Progenitor cell of endocrine pancreas (in vitro differentiated cells): Measurements from ENCODE around the gene TPRX1. TPM values are rescaled to one million over a fixed set of nuclear protein-coding genes. Genes with fewer than 3 reads are reported as not detected.
A peak's percentile ranks its signal among the peaks of the same experiment; 100 is the strongest.
"Not testable (repeated sequence)": the region's sequence is repeated elsewhere in the genome, so short reads cannot be mapped to it uniquely, and the experiment has no call there.

ENCODE experiments used
- DNase-seq: peaks from one replicate; pipeline ENCODE4 v3.0.0; 2021; ENCODE audit warnings: low spot score; ENCODE audit not compliant: unreplicated experiment
- H3K27ac Mint-ChIP-seq: 2 replicates; pipeline ENCODE4 v1.8.0; 2021; ENCODE audit warnings: mild to moderate bottlenecking, moderate library complexity, mixed read lengths
- H3K27me3 Mint-ChIP-seq: 2 replicates; pipeline ENCODE4 v1.8.0; 2021; ENCODE audit warnings: mixed read lengths
- H3K36me3 Mint-ChIP-seq: 2 replicates; pipeline ENCODE4 v1.8.0; 2022; ENCODE audit warnings: mixed read lengths; ENCODE audit not compliant: insufficient read depth
- H3K4me1 Mint-ChIP-seq: 2 replicates; pipeline ENCODE4 v1.8.0; 2021; ENCODE audit warnings: low read depth, mixed read lengths
- H3K4me3 Mint-ChIP-seq: 2 replicates; pipeline ENCODE4 v1.8.0; 2021; ENCODE audit warnings: low read depth, mild to moderate bottlenecking, moderate library complexity, mixed read lengths
- H3K9me3 Mint-ChIP-seq: 2 replicates; pipeline ENCODE4 v1.8.0; 2021; ENCODE audit warnings: low read depth, mixed read lengths
- total RNA-seq: library from RNA; stranded (reverse); gene quantifications from 2 replicates; pipeline ENCODE4 v1.2.1, GENCODE V29; 2021
- TF ChIP-seq, protein P1 (sequence below): fragments of 200-600 bp; sonication (generic); IDR thresholded peaks from one replicate; pipeline ENCODE4 v1.5.0; 2021; ENCODE audit warnings: antibody characterized with exemption, mild to moderate bottlenecking; ENCODE audit not compliant: unreplicated experiment

The TPRX1 gene
- total RNA-seq, 1 donor from 2014 or later = not detected

DNA sequence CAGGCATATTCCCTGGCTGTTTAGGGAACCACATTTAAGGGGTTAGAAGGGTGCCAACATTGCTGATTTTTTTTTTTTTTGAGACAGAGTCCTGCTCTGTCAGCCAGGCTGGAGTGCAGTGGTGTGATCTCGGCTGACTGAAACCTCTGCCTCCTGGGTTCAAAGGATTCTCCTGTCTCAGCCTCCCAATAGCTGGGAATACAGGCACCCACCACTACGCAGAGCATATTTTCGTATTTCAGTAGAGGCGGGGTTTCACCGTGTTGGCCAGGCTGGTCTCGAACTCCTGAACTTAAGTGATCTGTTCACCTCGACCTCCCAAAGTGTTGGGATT lies 9.6 kb upstream of the TPRX1 start:
- Mint-ChIP-seq H3K27ac (no peak overlapping the region), H3K9me3 (no peaks in the 10 kb centered on the region), H3K4me3 (no peak overlapping the region), H3K36me3 (no peaks in the 10 kb centered on the region), H3K4me1 (no peaks in the 10 kb centered on the region), H3K27me3 (peaks cover 2% of the 10 kb centered on the region)
- TF ChIP-seq, protein P1, sequence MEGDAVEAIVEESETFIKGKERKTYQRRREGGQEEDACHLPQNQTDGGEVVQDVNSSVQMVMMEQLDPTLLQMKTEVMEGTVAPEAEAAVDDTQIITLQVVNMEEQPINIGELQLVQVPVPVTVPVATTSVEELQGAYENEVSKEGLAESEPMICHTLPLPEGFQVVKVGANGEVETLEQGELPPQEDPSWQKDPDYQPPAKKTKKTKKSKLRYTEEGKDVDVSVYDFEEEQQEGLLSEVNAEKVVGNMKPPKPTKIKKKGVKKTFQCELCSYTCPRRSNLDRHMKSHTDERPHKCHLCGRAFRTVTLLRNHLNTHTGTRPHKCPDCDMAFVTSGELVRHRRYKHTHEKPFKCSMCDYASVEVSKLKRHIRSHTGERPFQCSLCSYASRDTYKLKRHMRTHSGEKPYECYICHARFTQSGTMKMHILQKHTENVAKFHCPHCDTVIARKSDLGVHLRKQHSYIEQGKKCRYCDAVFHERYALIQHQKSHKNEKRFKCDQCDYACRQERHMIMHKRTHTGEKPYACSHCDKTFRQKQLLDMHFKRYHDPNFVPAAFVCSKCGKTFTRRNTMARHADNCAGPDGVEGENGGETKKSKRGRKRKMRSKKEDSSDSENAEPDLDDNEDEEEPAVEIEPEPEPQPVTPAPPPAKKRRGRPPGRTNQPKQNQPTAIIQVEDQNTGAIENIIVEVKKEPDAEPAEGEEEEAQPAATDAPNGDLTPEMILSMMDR = peak; percentile 10
- no peak for DNase-seq

DNA sequence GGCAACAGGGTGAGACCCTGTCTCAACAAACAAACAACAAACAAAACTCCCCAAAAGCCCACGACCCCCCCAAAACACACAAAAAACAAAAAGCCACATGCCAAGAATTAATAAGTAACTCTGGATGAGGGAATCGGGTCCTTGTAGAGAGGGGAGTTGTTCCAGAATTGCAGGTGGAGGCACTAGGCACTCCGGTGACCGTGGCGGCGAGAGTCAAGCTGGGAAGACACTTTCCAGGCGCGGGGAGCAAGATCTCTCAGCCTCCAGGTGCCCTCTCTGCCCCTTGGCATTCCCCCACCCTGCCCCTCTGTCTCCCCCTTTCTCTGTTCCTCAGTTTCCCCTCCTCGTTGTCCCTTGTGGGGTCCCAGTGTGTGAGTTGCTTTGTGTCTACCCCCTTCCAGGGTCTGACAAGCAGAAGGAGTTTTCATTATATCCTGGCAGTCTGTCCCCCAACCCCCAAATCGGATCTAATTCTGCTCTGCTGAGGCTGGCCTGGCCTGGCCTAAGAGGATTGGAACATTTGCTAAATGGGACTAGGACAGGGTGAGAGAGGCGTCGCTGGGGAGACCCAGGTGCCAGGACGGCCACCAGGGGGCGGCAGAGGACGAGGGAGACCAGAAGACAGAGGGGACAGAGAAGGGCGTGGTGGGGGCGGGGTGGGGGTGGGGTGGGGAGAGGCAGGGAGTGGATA lies 9.1 kb upstream of the TPRX1 start:
- H3K9me3 Mint-ChIP-seq = no peaks in the 10 kb centered on the region
- H3K4me1 Mint-ChIP-seq = no peaks in the 10 kb centered on the region
- no peak overlapping the region for H3K27ac Mint-ChIP-seq
- no peak overlapping the region for H3K4me3 Mint-ChIP-seq
- no peaks in the 10 kb centered on the region for H3K36me3 Mint-ChIP-seq
- peak; percentile 83 for DNase-seq
- no peaks in the 10 kb centered on the region for H3K27me3 Mint-ChIP-seq
- TF ChIP-seq, protein P1 = peak; percentile 68

DNA sequence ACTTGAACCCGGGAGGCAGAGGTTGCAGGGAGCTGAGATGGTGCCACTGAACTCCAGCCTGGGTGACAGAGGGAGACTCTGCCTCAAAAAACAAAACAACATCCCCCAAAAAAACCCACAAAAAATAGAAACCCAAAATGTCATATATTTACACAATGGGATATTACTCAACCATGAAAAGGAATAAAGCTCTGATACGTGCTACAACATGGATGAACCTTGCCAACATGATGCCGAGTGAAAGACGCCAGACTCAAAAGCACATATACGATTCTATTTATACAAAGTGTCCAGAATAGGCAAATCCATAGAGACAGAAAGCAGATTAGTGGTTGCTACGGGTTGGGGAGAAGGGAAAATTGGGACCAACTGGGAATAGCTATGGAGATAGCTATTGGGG lies 2.1 kb upstream of the TPRX1 start:
- no peak overlapping the region for H3K27ac Mint-ChIP-seq
- no peaks in the 10 kb centered on the region for H3K27me3 Mint-ChIP-seq
- DNase-seq = no peak
- H3K4me3 Mint-ChIP-seq = no peak overlapping the region
- no peaks in the 10 kb centered on the region for H3K36me3 Mint-ChIP-seq
- H3K9me3 Mint-ChIP-seq = no peaks in the 10 kb centered on the region
- H3K4me1 Mint-ChIP-seq = no peaks in the 10 kb centered on the region
- TF ChIP-seq, protein P1 = no peak

DNA sequence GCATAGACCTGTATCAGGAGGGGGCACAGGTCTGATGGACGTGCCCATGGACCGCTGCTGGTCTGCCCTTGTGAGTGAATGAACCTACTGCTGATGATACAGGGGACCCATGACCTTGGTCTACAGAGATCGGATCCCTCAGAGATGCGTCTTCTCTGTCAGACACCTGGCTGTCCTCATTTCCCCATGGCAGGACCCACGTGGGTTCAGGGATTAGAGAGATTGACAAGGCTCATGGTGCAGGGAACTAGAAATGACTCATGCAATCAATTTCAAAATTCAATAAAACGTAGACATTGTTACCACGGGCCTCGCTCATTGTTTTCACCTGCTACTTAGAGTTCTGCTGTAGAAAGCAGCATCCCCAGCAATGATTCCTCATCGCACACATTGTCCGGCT lies 962 bp upstream of the TPRX1 start:
- Mint-ChIP-seq H3K27ac (no peak overlapping the region), H3K4me1 (no peaks in the 10 kb centered on the region), H3K27me3 (no peaks in the 10 kb centered on the region), H3K4me3 (no peak overlapping the region), H3K36me3 (peaks cover 1% of the 10 kb centered on the region), H3K9me3 (peaks cover 5% of the 10 kb centered on the region)
- no peak for DNase-seq
- TF ChIP-seq, protein P1 = no peak

DNA sequence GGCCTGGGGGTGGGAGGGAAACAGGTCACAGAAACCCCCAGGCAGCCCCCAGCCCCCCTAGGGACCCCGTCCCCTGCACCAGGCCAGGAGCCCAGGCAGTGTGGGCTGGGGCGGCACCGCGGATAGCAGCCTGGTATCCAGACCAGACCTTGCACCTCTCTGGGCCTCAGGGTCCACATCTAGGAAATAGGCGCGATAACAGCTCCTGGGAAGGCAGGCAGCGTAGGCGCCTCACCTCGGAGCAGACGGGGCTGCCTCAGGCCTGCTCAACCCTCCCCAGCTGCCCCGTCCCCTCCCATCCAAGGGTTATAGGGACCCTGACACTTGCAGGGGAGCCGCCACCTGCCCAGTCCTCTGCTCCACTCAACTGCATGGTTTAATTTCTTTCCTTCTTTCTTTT lies 680 bp downstream of the TPRX1 start:
- H3K36me3 Mint-ChIP-seq, H3K4me1 Mint-ChIP-seq, H3K27ac Mint-ChIP-seq, H3K9me3 Mint-ChIP-seq, H3K27me3 Mint-ChIP-seq, H3K4me3 Mint-ChIP-seq, DNase-seq: not testable (repeated sequence)

DNA sequence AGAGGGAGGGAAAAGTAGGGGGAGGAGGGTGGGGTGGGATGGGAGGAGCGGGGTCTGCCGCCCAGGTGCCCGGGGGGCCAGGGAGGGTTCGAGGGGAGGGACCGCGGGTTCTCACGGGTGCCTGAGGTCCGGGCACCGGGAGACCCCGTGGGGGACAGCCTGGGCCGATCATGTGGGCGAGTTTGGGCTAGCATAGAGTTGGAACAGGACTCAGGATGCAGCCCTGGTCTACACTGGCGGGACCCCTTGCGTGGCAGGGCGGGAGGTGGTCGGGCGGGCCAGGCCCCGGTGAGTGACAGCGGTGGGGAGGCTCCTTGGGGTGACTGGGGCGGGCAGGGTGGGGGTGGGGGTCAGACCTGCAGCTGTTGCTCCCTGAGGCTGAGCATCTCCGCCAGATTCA lies 1.2 kb downstream of the TPRX1 start:
- not testable (repeated sequence) for H3K4me1 Mint-ChIP-seq, H3K27ac Mint-ChIP-seq, H3K36me3 Mint-ChIP-seq, H3K27me3 Mint-ChIP-seq, DNase-seq, H3K4me3 Mint-ChIP-seq, H3K9me3 Mint-ChIP-seq
